K562 (cell line): ENCODE data around the gene SCAANT1. TPM values are rescaled to one million over a fixed set of nuclear protein-coding genes. Genes with fewer than 3 reads are reported as not detected.

Experiments used
- ASH1L ChIP-seq: fragments of 450-650 bp; IDR thresholded peaks from 2 replicates; pipeline ENCODE4 v1.6.1; 2018; ENCODE audit warnings: borderline replicate concordance, mild to moderate bottlenecking, low read depth; ENCODE audit not compliant: partially characterized antibody
- CBX2 ChIP-seq: fragments of 200-600 bp; sonication (generic); IDR thresholded peaks from one replicate; pipeline ENCODE4 v1.6.1; 2012; ENCODE audit warnings: mild to moderate bottlenecking, low read length, inconsistent platforms; ENCODE audit not compliant: insufficient read depth, poor library complexity, severe bottlenecking
- CREB3L1 ChIP-seq: fragments of 450-650 bp; IDR thresholded peaks from 2 replicates; pipeline ENCODE4 v1.6.1; 2014; ENCODE audit warnings: low read depth, mild to moderate bottlenecking, moderate library complexity, borderline replicate concordance
- CTBP1 ChIP-seq: fragments of 450-650 bp; IDR thresholded peaks from 2 replicates; pipeline ENCODE4 v1.6.1; 2016; ENCODE audit warnings: borderline replicate concordance
- CXXC5 ChIP-seq: fragments of 250-450 bp; sonication (Bioruptor Pico); IDR thresholded peaks from 2 replicates; pipeline ENCODE4 v1.8.0; 2022; ENCODE audit warnings: inconsistent platforms, mild to moderate bottlenecking, moderate library complexity
- HNRNPL ChIP-seq: fragments of 200-400 bp; formaldehyde crosslinking; IDR thresholded peaks from 2 replicates; pipeline ENCODE4 v1.6.1; 2017; ENCODE audit warnings: low read depth, mild to moderate bottlenecking, low read length
- IRF2 ChIP-seq: sonication (generic); formaldehyde crosslinking; IDR thresholded peaks from 2 replicates; pipeline ENCODE4 v1.8.1; 2022; ENCODE audit warnings: mild to moderate bottlenecking, missing genetic modification reagents
- JUN ChIP-seq, 2 experiments: sonication (generic) in 1 of 2; formaldehyde crosslinking in 1 of 2; IDR thresholded peaks; 2 replicates each; pipeline versions ENCODE4 v1.6.1 to v1.8.0; 2012 to 2022; ENCODE audit warnings: borderline replicate concordance in 2 of 2, mild to moderate bottlenecking in 2 of 2, improper control_type of control experiment in 1 of 2, low read depth in 1 of 2, low read length in 1 of 2, missing genetic modification reagents in 1 of 2
- L3MBTL2 ChIP-seq: fragments of 450-650 bp; IDR thresholded peaks from 2 replicates; pipeline ENCODE4 v1.6.1; 2016; ENCODE audit warnings: mild to moderate bottlenecking, moderate library complexity
- NONO ChIP-seq, 2 experiments: fragments of 200-400 bp in 1 of 2; fragments of 450-650 bp in 1 of 2; formaldehyde crosslinking in 1 of 2; IDR thresholded peaks; 2 replicates each; pipeline ENCODE4 v1.6.1; 2017; ENCODE audit warnings: low read depth in 2 of 2, mild to moderate bottlenecking in 2 of 2, moderate library complexity in 2 of 2, low read length in 1 of 2
- POLR2AphosphoS5 ChIP-seq: IDR thresholded peaks from 2 replicates; pipeline ENCODE4 v1.6.1; 2011; ENCODE audit warnings: mild to moderate bottlenecking, low read depth, low read length, moderate library complexity; ENCODE audit not compliant: control insufficient read depth, insufficient read depth
- TBP ChIP-seq: optimal IDR thresholded peaks from 2 replicates; pipeline ENCODE3; 2011; ENCODE audit warnings: low read depth, low read length, improper control_type of control experiment
- YY1 ChIP-seq, 3 experiments: IDR thresholded peaks; 2 replicates each; pipeline ENCODE4 v1.6.1; 2011; ENCODE audit warnings: low read length in 2 of 3, mild to moderate bottlenecking in 2 of 3, moderate library complexity in 2 of 3, borderline replicate concordance in 1 of 3, control low read depth in 1 of 3, low read depth in 1 of 3; ENCODE audit not compliant: insufficient read depth in 3 of 3, insufficient replicate concordance in 2 of 3, control insufficient read depth in 1 of 3, insufficient read length in 1 of 3; ENCODE audit errors: extremely low read depth in 1 of 3
- ZBTB2 ChIP-seq: fragments of 450-650 bp; IDR thresholded peaks from 2 replicates; pipeline ENCODE4 v1.6.1; 2016; ENCODE audit warnings: antibody characterized with exemption
- ZFX ChIP-seq: sonication (generic); formaldehyde crosslinking; IDR thresholded peaks from 2 replicates; pipeline ENCODE4 v1.8.0; 2022; ENCODE audit warnings: mild to moderate bottlenecking, missing genetic modification reagents, moderate library complexity
- ZMIZ1 ChIP-seq, 2 experiments: fragments of 150-350 bp in 1 of 2; IDR thresholded peaks; 2 replicates each; pipeline ENCODE4 v1.6.1; 2012 to 2016; ENCODE audit warnings: low read depth in 2 of 2, low read length in 2 of 2, mild to moderate bottlenecking in 1 of 2, moderate library complexity in 1 of 2
- ZNF384 ChIP-seq: IDR thresholded peaks from 2 replicates; pipeline ENCODE4 v1.6.1; 2012; ENCODE audit warnings: low read depth, low read length, improper control_type of control experiment
- polyA plus RNA-seq, 8 experiments: library from polyadenylated mRNA; depleted of rRNA in 4 of 8; stranded (reverse) in 5 of 8; unstranded in 3 of 8; fragments of >200 nt; fragmentation: Nextera tagmentation in 2 of 8; fragmentation: Illumina TruSeq in 1 of 8; extraction: Ambion mirVana in 2 of 8; extraction: Trizol in 1 of 8; gene quantifications; 2 replicates each; pipeline versions ENCODE4 v1.2.1 to v1.2.3, GENCODE V29; 2011 to 2014; ENCODE audit warnings: inconsistent platforms in 1 of 8, missing spikeins in 1 of 8
- total RNA-seq, 7 experiments: library from RNA; depleted of rRNA in 6 of 7; stranded (reverse); fragments of >200 nt in 6 of 7; fragmentation: Illumina TruSeq in 2 of 7; extraction: Trizol in 2 of 7; gene quantifications; 2 replicates each; pipeline versions ENCODE4 v1.2.1 to v1.2.3, GENCODE V29; 2011 to 2021; ENCODE audit warnings: low replicate concordance in 1 of 7

SCAANT1 gene
- total and polyA plus RNA-seq, 9 of the 15 experiments (the other 6 are each of a cell fraction or from before 2014, with no cell fraction given), result not detected

GRCh38 chr3:63911873-63912767 is at the start of gene SCAANT1 (continued):
- TF ChIP-seq ZMIZ1 (IDR thresholded peaks at IDR 0.05; ENCODE audit: low read depth in 2 of 2, low read length in 2 of 2) (no peak), CREB3L1 (peak; percentile 42; the same call in 1 of the 2 replicates), CBX2 (no peak), CTBP1 (peak; percentile 80), IRF2 (CRISPR knock-in tag) (0 out of 2 replicates have a peak, but pooled peaks have one; percentile 26), TBP (peak; percentile 20), NONO (IDR thresholded peaks at IDR 0.05; ENCODE audit: low read depth in 2 of 2, low read length in 1 of 2) (peak; percentile 58 to 60; a peak in 2 of 4 replicates), JUN (IDR thresholded peaks at IDR 0.05; ENCODE audit: borderline replicate concordance, low read depth, low read length) (peak; percentile 52; the same call in 1 of the 2 replicates), JUN (CRISPR knock-in tag; IDR thresholded peaks at IDR 0.05; ENCODE audit: borderline replicate concordance) (no peak), ZNF384 (peak; percentile 67; the same call in 1 of the 2 replicates), YY1 (IDR thresholded peaks at IDR 0.05; ENCODE audit: borderline replicate concordance in 1 of 3, control insufficient read depth in 1 of 3, extremely low read depth in 1 of 3, insufficient read depth in 3 of 3, insufficient read length in 1 of 3, insufficient replicate concordance in 2 of 3, low read depth in 1 of 3, low read length in 2 of 3) (peak in 2 of 3 experiments; percentile 37 to 57), HNRNPL (0 out of 2 replicates have a peak, but pooled peaks have one; percentile 27), ASH1L (no peak), ZFX (CRISPR knock-in tag) (peak; percentile 84), L3MBTL2 (0 out of 2 replicates have a peak, but pooled peaks have one; percentile 25), POLR2AphosphoS5 (peak; percentile 19; the same call in 1 of the 2 replicates), CXXC5 (peak; percentile 44), ZBTB2 (no peak)
